C4-2B (cell line): ENCODE measurements around the gene BCL11B.

ENCODE experiments used
- H3K27ac ChIP-seq: fragments of 450-650 bp; 2 replicates; pipeline ENCODE4 v1.5.1; 2017
- CTCF ChIP-seq: fragments of 450-650 bp; conservative IDR thresholded peaks from 2 replicates; pipeline ENCODE4 v1.5.1; 2017; ENCODE audit warnings: mild to moderate bottlenecking
- ZFX ChIP-seq: fragments of 450-650 bp; IDR thresholded peaks from 2 replicates; pipeline ENCODE4 v1.6.1; 2017

Gene BCL11B

GRCh38 chr14:99284254-99285004 is 12.4 kb upstream of the BCL11B start:
- no peak for TF ChIP-seq CTCF
- no peak for TF ChIP-seq ZFX
- H3K27ac ChIP-seq: no peak overlapping the region

GRCh38 chr14:99282261-99283050 is 10.5 kb upstream of the BCL11B start:
- TF ChIP-seq CTCF (no peak), ZFX (no peak)
- H3K27ac ChIP-seq: no peak overlapping the region

- no peak overlapping the region for H3K27ac ChIP-seq
- TF ChIP-seq CTCF: no peak
- no peak for TF ChIP-seq ZFX
Observed at GRCh38 chr14:99281396-99281795, 9.4 kb upstream of the BCL11B start.

- no peak for TF ChIP-seq ZFX
- TF ChIP-seq CTCF: no peak
- no peak overlapping the region for H3K27ac ChIP-seq
Observed at GRCh38 chr14:99280852-99281251, 8.9 kb upstream of the BCL11B start.

- H3K27ac ChIP-seq: no peak overlapping the region
- TF ChIP-seq CTCF: no peak
- TF ChIP-seq ZFX: no peak
Observed at GRCh38 chr14:99280066-99280731, 8.2 kb upstream of the BCL11B start.

GRCh38 chr14:99278836-99279235 is 6.8 kb upstream of the BCL11B start:
- H3K27ac ChIP-seq: no peak overlapping the region
- TF ChIP-seq CTCF (no peak), ZFX (no peak)

- H3K27ac ChIP-seq: no peak overlapping the region
- TF ChIP-seq CTCF: no peak
- TF ChIP-seq ZFX: no peak
Observed at GRCh38 chr14:99277530-99277929, 5.5 kb upstream of the BCL11B start.
